Measurements from ENCODE around the gene TEKT1.

GRCh38 chr17:6775871-6776405 lies 55.6 kb downstream of the TEKT1 start, which contains the start of gene FBXO39:
- no peak for TF ChIP-seq CTCF (IDR thresholded peaks at IDR 0.05 in 8 of 11, conservative IDR thresholded peaks at IDR 0.05 in 3 of 11)
- TF ChIP-seq POLR2A (IDR thresholded peaks at IDR 0.05) = no peak
- peak; percentile 29 to 80 (median 72) for TF ChIP-seq POLR2AphosphoS5 (IDR thresholded peaks at IDR 0.05)
